Psoas muscle (tissue), 8 donors: Measurements from ENCODE around the gene INSR. TPM values are rescaled to one million over a fixed set of nuclear protein-coding genes. Genes with fewer than 3 reads are reported as not detected.
A peak's percentile ranks its signal among the peaks of the same experiment; 100 is the strongest.
"Not testable (repeated sequence)": the region's sequence is repeated elsewhere in the genome, so short reads cannot be mapped to it uniquely, and the experiment has no call there.

Source experiments
- ATAC-seq, 4 donors: fragments of 200-7000 bp; cut with Tn5 transposase; one replicate each; pipeline ENCODE4 v1.9.1; 2020; ENCODE audit warnings: moderate library complexity in 3 of 4, mild to moderate bottlenecking in 2 of 4
- DNase-seq, 2 donors: peaks; one replicate each; pipeline ENCODE4 v3.0.0-alpha.2; 2020
- H3K27ac ChIP-seq: fragments of 200-600 bp; one replicate; pipeline ENCODE4 v1.8.0; 2022
- H3K27me3 ChIP-seq, 3 donors: fragments of 200-600 bp in 1 of 3; one replicate each; pipeline versions ENCODE4 v1.6.1 to v1.8.0; 2013 to 2022; ENCODE audit warnings: low read length in 2 of 3, mild to moderate bottlenecking in 2 of 3, moderate library complexity in 1 of 3; ENCODE audit not compliant: insufficient read depth in 3 of 3
- H3K36me3 ChIP-seq, 2 donors: fragments of 200-600 bp in 1 of 2; one replicate each; pipeline versions ENCODE4 v1.6.1 to v1.8.0; 2013 to 2022; ENCODE audit warnings: low read depth in 1 of 2, mild to moderate bottlenecking in 1 of 2, moderate library complexity in 1 of 2; ENCODE audit not compliant: insufficient read depth in 1 of 2
- H3K4me1 ChIP-seq: fragments of 200-600 bp; one replicate; pipeline ENCODE4 v1.8.0; 2022
- H3K4me3 ChIP-seq: fragments of 200-600 bp; one replicate; pipeline ENCODE4 v1.8.0; 2022; ENCODE audit warnings: mild to moderate bottlenecking
- H3K9me3 ChIP-seq: fragments of 200-600 bp; one replicate; pipeline ENCODE4 v1.8.0; 2022
- CTCF ChIP-seq: fragments of 200-600 bp; IDR thresholded peaks from one replicate; pipeline ENCODE4 v1.8.0; 2022; ENCODE audit warnings: antibody characterized with exemption
- WGBS, 3 donors: extraction: QIAGEN DNeasy Blood & Tissue Kit; methylation state at CpG; one replicate each; pipeline versions ENCODE4 v1.1.6 to v1.1.7; 2013; 5-methylcytosine and 5-hydroxymethylcytosine counted together
- intact Hi-C, 2 donors: fragments of 100-400 bp; cut with DNase I; formaldehyde crosslinking; loops; one replicate each; pipeline versions ENCODE4 v1.11.0 to v1.14.2; 2022
- polyA plus RNA-seq, 3 donors: library from polyadenylated mRNA; stranded (reverse); fragments of 200-250 nt; gene quantifications; one replicate each; pipeline ENCODE4 v1.2.3, GENCODE V29; 2013
- total RNA-seq, 4 donors: library from RNA; stranded (reverse); fragmentation: NEBNext Ultra II Directional in 2 of 4; extraction: Animal tissue kit (Norgen Biotek cat#: 25700) in 2 of 4; gene quantifications; one replicate each; pipeline versions ENCODE4 v1.2.1 to v1.2.4, GENCODE V29; 2021 to 2023
- donor health status: healthy with polysubstance abuse.
- donor health status: DM: no; HTN: no; CAD: no; lungs with moderate emphysema.
- donor health status: Bipolar disorder and iron deficiency.
- donor health status: healthy.
- donor health status: DM: yes; HTN: yes; CAD: no.
- donor health status: DM: no; HTN: no; CAD: no.
- donor health status: DM: no; HTN: no; CAD: no.
- donor health status: DM: yes; HTN: yes; CAD: no.

The INSR gene
- total and polyA plus RNA-seq, 7 donors, result 3.7 to 95.1 (median 48.5) TPM

DNA sequence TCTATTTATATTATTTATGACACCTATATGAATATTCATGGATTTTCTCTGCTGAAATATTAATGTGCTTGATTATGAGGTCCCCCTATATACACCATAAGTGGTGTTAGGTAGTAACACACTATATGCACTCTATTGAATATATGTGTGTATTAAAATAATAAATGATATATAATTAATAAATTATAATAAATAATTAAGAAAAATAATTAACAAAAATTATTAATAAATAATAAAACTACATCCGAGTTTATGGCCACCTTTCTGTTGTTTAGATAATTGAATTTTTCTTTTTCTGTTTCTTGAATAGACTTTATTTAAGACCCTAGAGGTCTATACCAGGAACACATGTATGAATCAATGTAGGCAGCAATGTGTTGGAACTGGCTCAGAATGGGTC is 33.6 kb upstream of the INSR start:
- Histone ChIP-seq H3K9me3 (peaks cover 4% of the 10 kb centered on the region), H3K27me3 (no peaks in the 10 kb centered on the region), H3K27ac (no peak overlapping the region), H3K4me1 (no peaks in the 10 kb centered on the region), H3K4me3 (no peak overlapping the region), H3K36me3 (no peaks in the 10 kb centered on the region)
- intact Hi-C loops, result no loop called here
- TF ChIP-seq CTCF, result no peak
- WGBS, 3 donors, result 76 to 81% (median 79%) methylated on average over 1 of the region's 1 CpG
- ATAC-seq (no peak), DNase-seq (no peak)

DNA sequence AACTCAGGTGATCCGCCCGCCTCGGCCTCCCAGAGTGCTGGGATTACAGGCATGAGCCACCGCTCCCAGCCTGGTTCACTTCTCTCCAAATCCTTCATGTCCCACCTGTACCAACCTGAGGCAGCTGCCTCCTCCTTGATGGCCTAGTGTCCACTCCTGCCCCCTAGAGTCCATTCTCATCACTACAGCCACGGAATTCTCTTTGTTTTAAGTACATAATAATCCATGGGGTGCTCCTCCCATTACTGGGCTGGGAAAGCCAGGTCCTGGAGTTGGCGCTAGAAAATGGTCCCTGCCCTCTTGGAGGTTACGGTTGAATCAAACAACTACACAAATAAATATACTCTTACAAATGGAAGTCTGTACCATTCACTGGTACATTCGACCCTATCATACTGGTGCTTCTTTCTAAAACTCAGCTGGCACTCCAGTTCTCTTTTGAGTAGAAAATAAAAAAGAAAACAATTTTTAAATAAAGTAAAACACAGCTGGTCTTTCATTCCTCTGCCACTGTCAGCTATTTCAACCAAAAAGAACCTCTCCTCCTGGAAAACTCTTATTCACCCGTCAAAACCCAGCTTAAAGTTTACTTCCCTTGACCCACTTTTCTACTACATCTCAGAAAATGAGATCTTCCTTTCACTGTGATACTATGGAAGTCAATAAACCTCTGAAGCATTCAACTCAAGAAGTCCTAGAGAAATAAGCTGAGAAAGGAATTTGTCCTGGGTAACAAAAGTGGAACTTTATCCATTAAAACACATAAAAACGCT is 32.1 kb upstream of the INSR start:
- DNase-seq (no peak), ATAC-seq (no peak)
- H3K4me1 ChIP-seq, result no peaks in the 10 kb centered on the region
- no peaks in the 10 kb centered on the region for H3K27me3 ChIP-seq
- H3K36me3 ChIP-seq, result no peaks in the 10 kb centered on the region
- intact Hi-C loops, result no loop called here
- peak; percentile 23 for TF ChIP-seq CTCF
- peaks cover 4% of the 10 kb centered on the region for H3K9me3 ChIP-seq
- no peak overlapping the region for H3K27ac ChIP-seq
- WGBS, 3 donors, result 74 to 77% (median 74%) methylated on average over 10 of the region's 10 CpGs
- no peak overlapping the region for H3K4me3 ChIP-seq

- no peak overlapping the region for H3K4me3 ChIP-seq
- 40 to 46% (median 44%) methylated on average over 2 of the region's 2 CpGs for WGBS, 3 donors
- no peaks in the 10 kb centered on the region for H3K36me3 ChIP-seq
- H3K27me3 ChIP-seq, result no peaks in the 10 kb centered on the region
- no peak for TF ChIP-seq CTCF
- H3K4me1 ChIP-seq, result no peaks in the 10 kb centered on the region
- ATAC-seq (no peak), DNase-seq (no peak)
- no peaks in the 10 kb centered on the region for H3K9me3 ChIP-seq
- H3K27ac ChIP-seq, result no peak overlapping the region
- intact Hi-C loops, result no loop called here
Observed at GRCh38 chr19:7318176-7318575, 24.0 kb upstream of the INSR start.

GRCh38 chr19:7312816-7313215 is 18.6 kb upstream of the INSR start:
- no peak overlapping the region for H3K27ac ChIP-seq
- no peak for TF ChIP-seq CTCF
- no peak overlapping the region for H3K4me3 ChIP-seq
- no peaks in the 10 kb centered on the region for H3K27me3 ChIP-seq
- DNase-seq, result no peak
- no peaks in the 10 kb centered on the region for H3K9me3 ChIP-seq
- no peaks in the 10 kb centered on the region for H3K4me1 ChIP-seq
- H3K36me3 ChIP-seq, result no peaks in the 10 kb centered on the region
- intact Hi-C loops, result no loop called here
- ATAC-seq, result no peak
- WGBS, 3 donors, result 56 to 66% (median 62%) methylated on average over 7 of the region's 7 CpGs

DNA sequence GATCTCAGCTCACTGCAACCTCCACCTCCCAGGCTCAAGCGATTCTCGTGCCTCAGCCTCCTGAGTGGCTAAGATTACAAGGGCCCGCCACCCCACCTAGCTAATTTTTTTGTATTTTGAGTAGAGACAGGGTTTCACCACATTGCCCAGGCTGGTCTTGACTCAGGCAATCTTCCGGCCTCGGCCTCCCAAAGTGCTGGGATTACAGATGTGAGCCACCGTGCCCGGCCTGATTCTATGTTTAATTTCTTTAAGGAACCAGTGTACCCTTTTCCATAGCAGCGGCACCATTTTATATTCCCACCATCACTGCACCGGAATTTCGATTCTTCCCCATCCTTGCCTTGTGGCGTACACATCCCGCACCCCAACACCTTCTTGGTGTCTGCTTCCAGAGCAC is 17.7 kb upstream of the INSR start:
- no peaks in the 10 kb centered on the region for H3K27me3 ChIP-seq
- no peaks in the 10 kb centered on the region for H3K9me3 ChIP-seq
- no peaks in the 10 kb centered on the region for H3K4me1 ChIP-seq
- ATAC-seq (no peak), DNase-seq (no peak)
- no peak overlapping the region for H3K4me3 ChIP-seq
- H3K36me3 ChIP-seq, result no peaks in the 10 kb centered on the region
- H3K27ac ChIP-seq, result no peak overlapping the region
- intact Hi-C loops, result no loop called here
- no peak for TF ChIP-seq CTCF
- WGBS, 3 donors, result 89 to 94% (median 92%) methylated on average over 12 of the region's 12 CpGs

DNA sequence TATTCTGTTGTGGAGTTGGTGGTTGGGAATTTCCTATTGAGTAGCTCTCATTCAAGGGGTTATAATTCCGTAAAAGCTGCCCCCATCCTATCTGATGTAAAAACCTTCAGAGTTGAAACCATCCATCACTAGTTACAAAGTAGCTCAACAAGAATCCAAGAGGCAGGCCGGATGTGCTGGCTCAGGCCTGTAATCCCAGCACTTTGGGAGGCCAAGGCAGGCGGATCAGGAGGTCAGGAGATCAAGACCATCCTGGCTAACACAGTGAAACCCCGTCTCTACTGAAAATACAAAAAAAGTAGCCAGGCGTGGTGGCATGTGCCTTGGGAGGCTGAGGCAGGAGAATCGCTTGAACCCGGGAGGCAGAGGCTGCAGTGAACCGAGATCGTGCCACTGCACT is 14.1 kb upstream of the INSR start:
- H3K4me1 ChIP-seq, H3K27me3 ChIP-seq, H3K36me3 ChIP-seq, intact Hi-C loops, H3K27ac ChIP-seq, ATAC-seq, DNase-seq, H3K9me3 ChIP-seq, H3K4me3 ChIP-seq: not testable (repeated sequence)
- WGBS, 3 donors, result 38 to 55% (median 40%) methylated on average over 9 of the region's 9 CpGs
